ENCODE results near the gene PRM1. TPM values are rescaled to one million over a fixed set of nuclear protein-coding genes. Genes with fewer than 3 reads are reported as not detected.

PRM1 gene
- total RNA-seq, 1 donor from 2014 or later, result not detected

- Mint-ChIP-seq H3K27me3 (ENCODE audit: unreplicated experiment) (no peaks in the 10 kb centered on the region), H3K36me3 (ENCODE audit: low read depth, unreplicated experiment) (no peaks in the 10 kb centered on the region), H3K4me1 (ENCODE audit: unreplicated experiment) (no peaks in the 10 kb centered on the region), H3K27ac (ENCODE audit: unreplicated experiment) (no peak overlapping the region), H3K9me3 (ENCODE audit: unreplicated experiment) (no peaks in the 10 kb centered on the region), H3K4me3 (ENCODE audit: unreplicated experiment) (no peak overlapping the region)
- no peak for DNase-seq (ENCODE audit: low spot score)
- no peak for TF ChIP-seq CTCF (IDR thresholded peaks at IDR 0.05; ENCODE audit: unreplicated experiment)
These were observed 39.5 kb downstream of the PRM1 start for GRCh38 chr16:11241480-11242204.

- Mint-ChIP-seq H3K27ac (ENCODE audit: unreplicated experiment) (no peak overlapping the region), H3K27me3 (ENCODE audit: unreplicated experiment) (peaks cover 1% of the 10 kb centered on the region), H3K9me3 (ENCODE audit: unreplicated experiment) (no peaks in the 10 kb centered on the region), H3K4me3 (ENCODE audit: unreplicated experiment) (no peak overlapping the region), H3K4me1 (ENCODE audit: unreplicated experiment) (no peaks in the 10 kb centered on the region), H3K36me3 (ENCODE audit: low read depth, unreplicated experiment) (no peaks in the 10 kb centered on the region)
- no peak for TF ChIP-seq CTCF (IDR thresholded peaks at IDR 0.05; ENCODE audit: unreplicated experiment)
- DNase-seq (ENCODE audit: low spot score), result no peak
These were observed 40.3 kb downstream of the PRM1 start for GRCh38 chr16:11240636-11241473.

- no peak overlapping the region for H3K4me3 Mint-ChIP-seq (ENCODE audit: unreplicated experiment)
- no peaks in the 10 kb centered on the region for H3K4me1 Mint-ChIP-seq (ENCODE audit: unreplicated experiment)
- no peaks in the 10 kb centered on the region for H3K36me3 Mint-ChIP-seq (ENCODE audit: low read depth, unreplicated experiment)
- peaks cover 1% of the 10 kb centered on the region for H3K27me3 Mint-ChIP-seq (ENCODE audit: unreplicated experiment)
- no peak overlapping the region for H3K27ac Mint-ChIP-seq (ENCODE audit: unreplicated experiment)
- DNase-seq (ENCODE audit: low spot score), result no peak
- no peak for TF ChIP-seq CTCF (IDR thresholded peaks at IDR 0.05; ENCODE audit: unreplicated experiment)
- H3K9me3 Mint-ChIP-seq (ENCODE audit: unreplicated experiment), result no peaks in the 10 kb centered on the region
These were observed 41.2 kb downstream of the PRM1 start for GRCh38 chr16:11239644-11240632.

GRCh38 chr16:11238272-11239202 is 42.6 kb downstream of the PRM1 start:
- H3K4me1 Mint-ChIP-seq (ENCODE audit: unreplicated experiment), result no peaks in the 10 kb centered on the region
- H3K36me3 Mint-ChIP-seq (ENCODE audit: low read depth, unreplicated experiment), result no peaks in the 10 kb centered on the region
- H3K27ac Mint-ChIP-seq (ENCODE audit: unreplicated experiment), result no peak overlapping the region
- no peaks in the 10 kb centered on the region for H3K9me3 Mint-ChIP-seq (ENCODE audit: unreplicated experiment)
- H3K27me3 Mint-ChIP-seq (ENCODE audit: unreplicated experiment), result peaks cover 1% of the 10 kb centered on the region
- DNase-seq (ENCODE audit: low spot score), result no peak
- H3K4me3 Mint-ChIP-seq (ENCODE audit: unreplicated experiment), result no peak overlapping the region
- TF ChIP-seq CTCF (IDR thresholded peaks at IDR 0.05; ENCODE audit: unreplicated experiment), result no peak
